H1 (cell line): ENCODE data around the gene PPIP5K1.

Source experiments
- ASH2L ChIP-seq: fragments of 200-600, 300-600 bp; sonication (generic); IDR thresholded peaks from one replicate; pipeline ENCODE4 v1.7.1; 2017; ENCODE audit warnings: low read length
- CBX5 ChIP-seq: fragments of 300-800, 300-1000 bp; sonication (generic); IDR thresholded peaks from 2 replicates; pipeline ENCODE4 v1.7.1; 2016; ENCODE audit warnings: antibody characterized with exemption, low read length, low read depth
- EGR1 ChIP-seq: IDR thresholded peaks from 2 replicates; pipeline ENCODE4 v1.6.1; 2011; ENCODE audit warnings: low read depth, low read length, borderline replicate concordance
- EP300 ChIP-seq, 2 experiments: IDR thresholded peaks; 1 replicate in 1 of 2; 2 replicates in 1 of 2; pipeline ENCODE4 v1.6.1; 2011 to 2012; ENCODE audit warnings: low read depth in 2 of 2, low read length in 2 of 2, mild to moderate bottlenecking in 2 of 2, borderline replicate concordance in 1 of 2, inconsistent platforms in 1 of 2, moderate library complexity in 1 of 2
- JUN ChIP-seq: IDR thresholded peaks from 2 replicates; pipeline ENCODE4 v1.6.1; 2011; ENCODE audit warnings: low read depth, mild to moderate bottlenecking, improper control_type of control experiment, low read length
- POLR2A ChIP-seq, 2 experiments: IDR thresholded peaks; 1 replicate in 1 of 2; 2 replicates in 1 of 2; pipeline ENCODE4 v1.6.1; 2011; ENCODE audit warnings: low read depth in 2 of 2, low read length in 2 of 2, mild to moderate bottlenecking in 2 of 2; ENCODE audit errors: control extremely low read depth in 1 of 2
- POLR2AphosphoS5 ChIP-seq: IDR thresholded peaks from 2 replicates; pipeline ENCODE4 v1.6.1; 2011; ENCODE audit warnings: low read depth, low read length
- SP1 ChIP-seq: IDR thresholded peaks from 2 replicates; pipeline ENCODE4 v1.6.1; 2011; ENCODE audit warnings: low read depth, low read length
- SRF ChIP-seq: IDR thresholded peaks from 2 replicates; pipeline ENCODE4 v1.6.1; 2011; ENCODE audit warnings: mild to moderate bottlenecking, low read depth, low read length, moderate library complexity
- TF ChIP-seq, protein P1 (sequence below): IDR thresholded peaks from 2 replicates; pipeline ENCODE4 v1.6.1; 2012; ENCODE audit warnings: inconsistent platforms
- TF ChIP-seq, protein P2 (sequence below), 3 experiments: IDR thresholded peaks; 1 replicate in 2 of 3; 2 replicates in 1 of 3; pipeline versions ENCODE4 v1.5.1 to v1.6.1; 2011; ENCODE audit warnings: low read length in 3 of 3, mild to moderate bottlenecking in 3 of 3, inconsistent platforms in 2 of 3, low read depth in 1 of 3, moderate library complexity in 1 of 3; ENCODE audit not compliant: insufficient read depth in 1 of 3; ENCODE audit errors: control extremely low read depth in 1 of 3

DNA sequence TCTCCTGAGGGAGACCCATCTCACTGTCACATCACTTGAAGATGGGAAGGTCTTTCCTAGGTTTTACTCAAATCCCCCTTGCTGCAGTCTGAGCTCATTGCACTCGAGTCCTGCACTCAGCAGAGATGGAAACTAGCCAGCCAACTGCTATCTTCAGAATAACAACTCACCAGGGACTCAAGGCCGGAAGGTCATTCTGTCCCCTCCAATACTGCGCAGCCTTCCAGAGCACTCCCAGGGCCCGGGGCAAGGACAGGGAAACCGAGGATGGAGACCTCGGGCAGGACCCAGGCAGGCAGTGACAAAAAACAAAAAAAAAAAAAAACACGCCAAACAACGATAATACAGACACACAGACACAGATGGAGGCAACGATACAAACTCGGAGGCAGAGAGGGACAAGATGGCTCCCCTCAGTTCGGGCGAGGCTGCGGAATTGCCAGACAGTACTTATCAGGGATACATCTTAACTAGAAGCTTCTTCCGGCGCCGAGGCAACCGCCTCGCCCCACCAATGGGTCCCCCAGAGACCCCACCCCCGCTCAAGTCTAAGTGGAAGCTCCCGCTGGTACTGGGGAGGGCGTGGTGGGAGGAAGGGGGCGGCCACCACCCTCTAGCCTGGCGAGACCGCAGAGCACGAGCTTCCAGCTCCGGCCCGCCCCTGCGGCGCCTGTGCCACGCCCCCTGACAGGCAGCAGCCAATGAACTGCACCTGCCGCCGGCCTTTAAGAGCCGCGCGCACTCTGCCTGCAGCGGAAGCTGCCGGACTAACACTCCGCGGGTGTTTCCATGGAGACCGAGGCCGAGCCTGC is 79.6 kb downstream of the PPIP5K1 start:
- TF ChIP-seq SRF (no peak), POLR2AphosphoS5 (0 out of 2 replicates have a peak, but pooled peaks have one; percentile 61), POLR2A (IDR thresholded peaks at IDR 0.05; ENCODE audit: control extremely low read depth in 1 of 2, low read depth in 2 of 2, low read length in 2 of 2) (peak; percentile 30 to 74), ASH2L (peak; percentile 58), EP300 (IDR thresholded peaks at IDR 0.05; ENCODE audit: borderline replicate concordance in 1 of 2, low read depth in 2 of 2, low read length in 2 of 2) (no peak), JUN (no peak), EGR1 (no peak), CBX5 (no peak), SP1 (peak; percentile 69; the same call in 1 of the 2 replicates)
- TF ChIP-seq, protein P1, sequence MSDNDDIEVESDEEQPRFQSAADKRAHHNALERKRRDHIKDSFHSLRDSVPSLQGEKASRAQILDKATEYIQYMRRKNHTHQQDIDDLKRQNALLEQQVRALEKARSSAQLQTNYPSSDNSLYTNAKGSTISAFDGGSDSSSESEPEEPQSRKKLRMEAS, result 0 out of 2 replicates have a peak, but pooled peaks have one; percentile 31
- TF ChIP-seq, protein P2, sequence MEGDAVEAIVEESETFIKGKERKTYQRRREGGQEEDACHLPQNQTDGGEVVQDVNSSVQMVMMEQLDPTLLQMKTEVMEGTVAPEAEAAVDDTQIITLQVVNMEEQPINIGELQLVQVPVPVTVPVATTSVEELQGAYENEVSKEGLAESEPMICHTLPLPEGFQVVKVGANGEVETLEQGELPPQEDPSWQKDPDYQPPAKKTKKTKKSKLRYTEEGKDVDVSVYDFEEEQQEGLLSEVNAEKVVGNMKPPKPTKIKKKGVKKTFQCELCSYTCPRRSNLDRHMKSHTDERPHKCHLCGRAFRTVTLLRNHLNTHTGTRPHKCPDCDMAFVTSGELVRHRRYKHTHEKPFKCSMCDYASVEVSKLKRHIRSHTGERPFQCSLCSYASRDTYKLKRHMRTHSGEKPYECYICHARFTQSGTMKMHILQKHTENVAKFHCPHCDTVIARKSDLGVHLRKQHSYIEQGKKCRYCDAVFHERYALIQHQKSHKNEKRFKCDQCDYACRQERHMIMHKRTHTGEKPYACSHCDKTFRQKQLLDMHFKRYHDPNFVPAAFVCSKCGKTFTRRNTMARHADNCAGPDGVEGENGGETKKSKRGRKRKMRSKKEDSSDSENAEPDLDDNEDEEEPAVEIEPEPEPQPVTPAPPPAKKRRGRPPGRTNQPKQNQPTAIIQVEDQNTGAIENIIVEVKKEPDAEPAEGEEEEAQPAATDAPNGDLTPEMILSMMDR (IDR thresholded peaks at IDR 0.05; ENCODE audit: control extremely low read depth in 1 of 3, insufficient read depth in 1 of 3, low read depth in 1 of 3, low read length in 3 of 3), result peak in 1 of 3 experiments; percentile 46; a peak in 1 of 4 replicates
